A549 (cell line): Measurements from ENCODE around the gene MYLK4. TPM values are rescaled to one million over a fixed set of nuclear protein-coding genes. Genes with fewer than 3 reads are reported as not detected.

Experiments
- ATAC-seq, 2 experiments: fragments of 200-7000 bp in 1 of 2; fragments of >200 bp in 1 of 2; cut with Nextera tagmentation in 1 of 2; cut with Tn5 transposase in 1 of 2; 3 replicates each; pipeline versions ENCODE4 v1.8.0 to v1.9.1; 2018 to 2020; ENCODE audit warnings: mild to moderate bottlenecking in 1 of 2, moderate library complexity in 1 of 2
- CTCF ChIA-PET: fragments of 300-600 bp; sonication (Branson Sonifier 250); formaldehyde crosslinking; extraction: SDS; loops from one replicate; lab custom pipeline; 2021; ENCODE audit warnings: antibody characterized with exemption, inconsistent platforms; lab: Yijun Ruan, JAX
- POLR2A ChIA-PET: fragments of 350-600 bp; formaldehyde crosslinking; extraction: SDS; loops from one replicate; lab custom pipeline; 2021; ENCODE audit warnings: antibody characterized with exemption, inconsistent platforms; lab: Yijun Ruan, JAX
- DNase-seq, 2 experiments: peaks; one replicate each; pipeline versions ENCODE4 v3.0.0 to v3.0.0-alpha.2; 2011 to 2016; ENCODE audit warnings: low read depth in 1 of 2, low spot score in 1 of 2
- FAIRE-seq: peaks from 2 replicates; lab custom pipeline; 2011; peaks lifted over from hg19 to GRCh38; lab: Jason Lieb, UNC
- H3K27ac ChIP-seq, 2 experiments: fragments of >200 bp; sonication (Bioruptor Twin); formaldehyde crosslinking; 3 replicates each; pipeline ENCODE4 v1.5.1; 2016 to 2017
- H3K4me1 ChIP-seq: fragments of >200 bp; sonication (Bioruptor Twin); formaldehyde crosslinking; 3 replicates; pipeline ENCODE4 v1.6.1; 2016
- H3K4me2 ChIP-seq: fragments of >200 bp; sonication (Bioruptor Twin); formaldehyde crosslinking; 3 replicates; pipeline ENCODE4 v1.6.1; 2016
- H3K4me3 ChIP-seq: fragments of >200 bp; sonication (Bioruptor Twin); formaldehyde crosslinking; 3 replicates; pipeline ENCODE4 v1.5.1; 2016
- H3K9me3 ChIP-seq: fragments of >200 bp; sonication (Bioruptor Twin); formaldehyde crosslinking; 3 replicates; pipeline ENCODE4 v1.6.1; 2016
- BCL3 ChIP-seq: fragments of >200 bp; sonication (Bioruptor Twin); formaldehyde crosslinking; IDR thresholded peaks from 3 replicates; pipeline ENCODE4 v1.6.1; 2016
- CBX2 ChIP-seq: fragments of 200-600 bp; sonication (generic); IDR thresholded peaks from 2 replicates; pipeline ENCODE4 v1.6.1; 2016; ENCODE audit warnings: low read depth, mild to moderate bottlenecking, borderline replicate concordance
- CHD2 ChIP-seq: fragments of 150-350 bp; IDR thresholded peaks from 2 replicates; pipeline ENCODE4 v1.6.1; 2014; ENCODE audit warnings: low read length; ENCODE audit not compliant: partially characterized antibody
- EP300 ChIP-seq, 2 experiments: fragments of >200 bp; sonication (Bioruptor Twin); formaldehyde crosslinking; IDR thresholded peaks; 2 replicates in 1 of 2; 3 replicates in 1 of 2; pipeline ENCODE4 v1.6.1; 2016 to 2017
- HDAC2 ChIP-seq: fragments of 200-600 bp; sonication (generic); IDR thresholded peaks from 2 replicates; pipeline ENCODE4 v1.6.1; 2016
- HES2 ChIP-seq: fragments of >200 bp; sonication (Bioruptor Twin); formaldehyde crosslinking; IDR thresholded peaks from 2 replicates; pipeline ENCODE4 v1.6.1; 2016
- HMGXB4 ChIP-seq: fragments of 250-450 bp; sonication (Bioruptor Pico); IDR thresholded peaks from 2 replicates; pipeline ENCODE4 v1.5.0; 2021; ENCODE audit warnings: mild to moderate bottlenecking, moderate library complexity, borderline replicate concordance
- JUN ChIP-seq, 2 experiments: fragments of >200 bp; sonication (Bioruptor Twin); formaldehyde crosslinking; IDR thresholded peaks; 2 replicates in 1 of 2; 3 replicates in 1 of 2; pipeline ENCODE4 v1.6.1; 2016 to 2017
- KDM5A ChIP-seq: fragments of 200-600 bp; sonication (generic); IDR thresholded peaks from 2 replicates; pipeline ENCODE4 v1.6.1; 2016; ENCODE audit warnings: antibody characterized with exemption, mild to moderate bottlenecking
- MAZ ChIP-seq: fragments of 150-350 bp; IDR thresholded peaks from 2 replicates; pipeline ENCODE4 v1.6.1; 2014; ENCODE audit warnings: antibody characterized with exemption, low read depth, low read length, borderline replicate concordance
- NFE2L2 ChIP-seq: fragments of 150-350 bp; conservative IDR thresholded peaks from 2 replicates; pipeline ENCODE4 v1.6.1; 2014; ENCODE audit warnings: low read length
- POLR2AphosphoS2 ChIP-seq: conservative IDR thresholded peaks from 2 replicates; pipeline ENCODE4 v1.6.1; 2012; ENCODE audit warnings: low read length, improper control_type of control experiment, inconsistent platforms
- REST ChIP-seq: fragments of 200-600 bp; sonication (generic); IDR thresholded peaks from 2 replicates; pipeline ENCODE4 v1.6.1; 2016; ENCODE audit warnings: antibody characterized with exemption, mild to moderate bottlenecking, moderate library complexity
- RFX5 ChIP-seq: fragments of 450-650 bp; IDR thresholded peaks from 2 replicates; pipeline ENCODE4 v1.7.1; 2014; ENCODE audit warnings: antibody characterized with exemption, mild to moderate bottlenecking, moderate library complexity
- RNF2 ChIP-seq: fragments of 200-600 bp; sonication (generic); IDR thresholded peaks from 2 replicates; pipeline ENCODE4 v1.6.1; 2016; ENCODE audit warnings: low read depth, mild to moderate bottlenecking, antibody characterized with exemption, moderate library complexity, borderline replicate concordance
- TP53 ChIP-seq: fragments of 250-450 bp; sonication (Bioruptor Pico); IDR thresholded peaks from 2 replicates; pipeline ENCODE4 v1.5.0; 2021; ENCODE audit warnings: mild to moderate bottlenecking, moderate library complexity
- ZC3H11A ChIP-seq: fragments of 450-650 bp; IDR thresholded peaks from 2 replicates; pipeline ENCODE4 v1.6.1; 2014; ENCODE audit warnings: antibody characterized with exemption, mild to moderate bottlenecking
- ZSCAN20 ChIP-seq: fragments of 250-450 bp; sonication (Bioruptor Pico); IDR thresholded peaks from 2 replicates; pipeline ENCODE4 v1.8.0; 2022; ENCODE audit warnings: mild to moderate bottlenecking, moderate library complexity
- WGBS: methylation state at CpG from one replicate; pipeline ENCODE4 v1.1.6; 2017; ENCODE audit errors: missing lambda C conversion rate; 5-methylcytosine and 5-hydroxymethylcytosine counted together
- polyA plus RNA-seq, 4 experiments: library from polyadenylated mRNA; depleted of rRNA in 3 of 4; stranded (reverse); fragments of >200 nt; fragmentation: RNase III in 1 of 4; extraction: RNeasy Plus Mini Kit Qiagen cat#74134 plus additional on column Dnase treatment in 1 of 4; gene quantifications; 2 replicates in 3 of 4; 3 replicates in 1 of 4; pipeline ENCODE4 v1.2.3, GENCODE V29; 2011 to 2017
- TF ChIP-seq, protein P1 (sequence below): IDR thresholded peaks from 2 replicates; pipeline ENCODE4 v1.6.1; 2012
- TF ChIP-seq, protein P2 (sequence below): fragments of 150-350 bp; IDR thresholded peaks from 2 replicates; pipeline ENCODE4 v1.6.1; 2014; ENCODE audit warnings: low read depth, mild to moderate bottlenecking, low read length

Gene MYLK4
- polyA plus RNA-seq, 2 of the 4 experiments (the other 2 are of a cell fraction), result 0.14 to 0.21 TPM

DNA sequence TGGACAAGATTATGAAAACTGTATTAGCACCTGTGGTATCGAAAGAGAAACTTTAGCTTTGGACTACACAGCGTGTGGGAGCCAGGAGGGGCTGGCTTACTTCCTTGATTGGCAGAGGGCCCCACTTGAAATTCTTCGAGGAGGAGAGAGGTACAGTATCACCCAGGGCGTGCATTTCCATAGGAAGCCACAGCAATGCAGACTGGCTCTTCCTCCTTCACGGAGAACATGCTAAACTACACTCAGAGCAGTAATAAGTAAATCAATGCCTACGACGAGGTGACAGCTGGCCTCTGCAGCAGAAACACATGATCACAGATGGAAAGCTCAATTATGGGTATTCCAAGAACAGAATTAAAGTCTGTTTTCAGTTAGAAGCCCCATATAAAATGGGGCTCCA is 44.2 kb downstream of the MYLK4 start (continued):
- TF ChIP-seq HMGXB4 (CRISPR knock-in tag) (no peak), BCL3 (no peak), REST (no peak), POLR2AphosphoS2 (no peak), ZC3H11A (no peak), JUN (IDR thresholded peaks at IDR 0.05) (no peak)
- TF ChIP-seq, all 56 proteins: peak for 0

- WGBS, result 46% methylated on average over 2 of the region's 2 CpGs
These were observed 45.5 kb downstream of the MYLK4 start for GRCh38 chr6:2705256-2705655.

More at GRCh38 chr6:2705256-2705655, 45.5 kb downstream of the MYLK4 start:
- POLR2A ChIA-PET, result interaction anchor here (0.7 kb wide), 1 partner anchor 9 kb away, joined by 4 read pairs; no protein-coding TSS in a partner anchor
- no peak for TF ChIP-seq KDM5A
- no peak for TF ChIP-seq TP53
- TF ChIP-seq BCL3, result no peak
- TF ChIP-seq MAZ, result no peak
- no peak for TF ChIP-seq RNF2
- no peak for TF ChIP-seq HES2
- TF ChIP-seq, protein P1, sequence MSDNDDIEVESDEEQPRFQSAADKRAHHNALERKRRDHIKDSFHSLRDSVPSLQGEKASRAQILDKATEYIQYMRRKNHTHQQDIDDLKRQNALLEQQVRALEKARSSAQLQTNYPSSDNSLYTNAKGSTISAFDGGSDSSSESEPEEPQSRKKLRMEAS, result no peak
- TF ChIP-seq, protein P2, sequence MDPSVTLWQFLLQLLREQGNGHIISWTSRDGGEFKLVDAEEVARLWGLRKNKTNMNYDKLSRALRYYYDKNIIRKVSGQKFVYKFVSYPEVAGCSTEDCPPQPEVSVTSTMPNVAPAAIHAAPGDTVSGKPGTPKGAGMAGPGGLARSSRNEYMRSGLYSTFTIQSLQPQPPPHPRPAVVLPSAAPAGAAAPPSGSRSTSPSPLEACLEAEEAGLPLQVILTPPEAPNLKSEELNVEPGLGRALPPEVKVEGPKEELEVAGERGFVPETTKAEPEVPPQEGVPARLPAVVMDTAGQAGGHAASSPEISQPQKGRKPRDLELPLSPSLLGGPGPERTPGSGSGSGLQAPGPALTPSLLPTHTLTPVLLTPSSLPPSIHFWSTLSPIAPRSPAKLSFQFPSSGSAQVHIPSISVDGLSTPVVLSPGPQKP, result no peak
- TF ChIP-seq RFX5, result no peak
- TF ChIP-seq CHD2, result no peak
- no peak for TF ChIP-seq HDAC2
- TF ChIP-seq ZSCAN20, result no peak
- no peak for TF ChIP-seq EP300 (IDR thresholded peaks at IDR 0.05)
- no peak for TF ChIP-seq CBX2
- TF ChIP-seq NFE2L2, result no peak
- no peak for FAIRE-seq
- Histone ChIP-seq H3K4me2 (no peak overlapping the region), H3K9me3 (no peaks in the 10 kb centered on the region), H3K4me3 (no peak overlapping the region), H3K4me1 (no peaks in the 10 kb centered on the region), H3K27ac (no peak overlapping the region)
- no peak for ATAC-seq
- CTCF ChIA-PET, result interaction anchor here (1.1 to 1.6 kb wide), 3 partner anchors 9 to 1109 kb away, joined by 3 to 4 read pairs (median 4); no protein-coding TSS in a partner anchor
- no peak for DNase-seq
